Thoracic aorta (tissue), 2 donors: ENCODE results near the gene SLCO3A1. TPM values are rescaled to one million over a fixed set of nuclear protein-coding genes. Genes with fewer than 3 reads are reported as not detected.

Source experiments
- ATAC-seq: fragments of 150-250 bp; one replicate; pipeline ENCODE4 v1.8.0; 2017; ENCODE audit warnings: low read depth; ENCODE audit not compliant: insufficient number of reproducible peaks, low FRiP score
- DNase-seq: peaks from one replicate; pipeline ENCODE4 v3.0.0-alpha.2; 2020; ENCODE audit warnings: low spot score
- H3K27ac ChIP-seq, 2 donors: fragments of 200-600 bp; sonication (generic); 1 replicate in 1 of 2; 2 replicates in 1 of 2; pipeline ENCODE4 v1.5.1; 2016; ENCODE audit warnings: mild to moderate bottlenecking in 2 of 2, moderate library complexity in 2 of 2
- H3K27me3 ChIP-seq: fragments of 200-600 bp; sonication (generic); replicated peaks from 2 replicates; pipeline ENCODE4 v1.6.0; 2016; ENCODE audit warnings: mild to moderate bottlenecking; ENCODE audit not compliant: insufficient read depth
- H3K36me3 ChIP-seq: fragments of 200-600 bp; sonication (generic); one replicate; pipeline ENCODE4 v1.5.1; 2016
- H3K4me1 ChIP-seq, 2 donors: fragments of 200-600 bp; sonication (generic); 1 replicate in 1 of 2; 2 replicates in 1 of 2; pipeline versions ENCODE4 v1.5.1 to v1.6.0; 2016; ENCODE audit warnings: low read depth in 2 of 2, mild to moderate bottlenecking in 1 of 2; ENCODE audit not compliant: control insufficient read depth in 1 of 2
- H3K4me3 ChIP-seq: fragments of 200-600 bp; sonication (generic); 2 replicates; pipeline ENCODE4 v1.5.1; 2016; ENCODE audit warnings: mild to moderate bottlenecking
- H3K9me3 ChIP-seq: fragments of 200-600 bp; sonication (generic); 2 replicates; pipeline ENCODE4 v1.5.1; 2016
- CTCF ChIP-seq: fragments of 200-600 bp; sonication (generic); IDR thresholded peaks from one replicate; pipeline ENCODE4 v1.5.1; 2019; ENCODE audit warnings: antibody characterized with exemption
- total RNA-seq, 2 donors: library from RNA; depleted of rRNA; stranded (reverse); fragments of >200 nt; gene quantifications; one replicate each; pipeline versions ENCODE4 v1.1.0 to v1.2.3, GENCODE V29; 2016

SLCO3A1 gene
- total RNA-seq, 2 donors from 2014 or later = 16.5 to 39.1 TPM

- Histone ChIP-seq H3K27ac (peak overlapping the region; percentile 31 to 43), H3K4me3 (no peak overlapping the region), H3K36me3 (no peaks in the 10 kb centered on the region), H3K9me3 (no peaks in the 10 kb centered on the region), H3K4me1 (peaks cover 8 to 51% of the 10 kb centered on the region in 2 donors), H3K27me3 (no peaks in the 10 kb centered on the region)
- DNase-seq = no peak
- ATAC-seq = no peak
- no peak for TF ChIP-seq CTCF
Observed at GRCh38 chr15:92009162-92009561, 155.7 kb downstream of the SLCO3A1 start.

- ATAC-seq (peak; percentile 44), DNase-seq (peak; percentile 15)
- Histone ChIP-seq H3K4me1 (peaks cover 16 to 67% of the 10 kb centered on the region in 2 donors), H3K27me3 (no peaks in the 10 kb centered on the region), H3K36me3 (no peaks in the 10 kb centered on the region), H3K9me3 (no peaks in the 10 kb centered on the region), H3K27ac (peak overlapping the region; percentile 70 to 71), H3K4me3 (peak overlapping the region; percentile 56)
- TF ChIP-seq CTCF = no peak
Observed at GRCh38 chr15:92011611-92012367, 158.3 kb downstream of the SLCO3A1 start.

GRCh38 chr15:92012368-92012629 lies 158.8 kb downstream of the SLCO3A1 start:
- H3K9me3 ChIP-seq = no peaks in the 10 kb centered on the region
- peak; percentile 64 for ATAC-seq

GRCh38 chr15:92012881-92013280 lies 159.4 kb downstream of the SLCO3A1 start:
- no peaks in the 10 kb centered on the region for H3K36me3 ChIP-seq
- TF ChIP-seq CTCF = no peak
- ATAC-seq (no peak), DNase-seq (no peak)
- no peak overlapping the region for H3K4me3 ChIP-seq
- H3K27me3 ChIP-seq = no peaks in the 10 kb centered on the region
- no peaks in the 10 kb centered on the region for H3K9me3 ChIP-seq
- H3K27ac ChIP-seq = peak overlapping the region; percentile 70 to 71
- peaks cover 16 to 65% of the 10 kb centered on the region in 2 donors for H3K4me1 ChIP-seq

More at GRCh38 chr15:92012368-92012629, 158.8 kb downstream of the SLCO3A1 start:
- Histone ChIP-seq H3K4me1 (peaks cover 16 to 67% of the 10 kb centered on the region in 2 donors), H3K27ac (peak overlapping the region; percentile 70 to 71), H3K27me3 (no peaks in the 10 kb centered on the region), H3K4me3 (peak overlapping the region; percentile 56), H3K36me3 (no peaks in the 10 kb centered on the region)
- DNase-seq = no peak
- no peak for TF ChIP-seq CTCF

GRCh38 chr15:92014281-92015030 lies 160.9 kb downstream of the SLCO3A1 start:
- no peaks in the 10 kb centered on the region for H3K36me3 ChIP-seq
- no peak for DNase-seq
- no peak for ATAC-seq
- H3K9me3 ChIP-seq = no peaks in the 10 kb centered on the region
- no peak overlapping the region for H3K4me3 ChIP-seq
- peak overlapping the region in 1 of 2 donors; percentile 71 for H3K27ac ChIP-seq
- no peaks in the 10 kb centered on the region for H3K27me3 ChIP-seq
- peaks cover 16 to 62% of the 10 kb centered on the region in 2 donors for H3K4me1 ChIP-seq
- no peak for TF ChIP-seq CTCF
